Lower lobe of right lung (tissue), 2 donors: ENCODE data around the gene AP1M1. TPM values are rescaled to one million over a fixed set of nuclear protein-coding genes. Genes with fewer than 3 reads are reported as not detected.
"Not testable (repeated sequence)": the region's sequence is repeated elsewhere in the genome, so short reads cannot be mapped to it uniquely, and the experiment has no call there.

Experiments used
- ATAC-seq, 2 donors: fragments of 200-7000 bp; cut with Tn5 transposase; one replicate each; pipeline ENCODE4 v1.9.1; 2020 to 2022; ENCODE audit warnings: mild to moderate bottlenecking in 2 of 2, moderate library complexity in 2 of 2
- DNase-seq: peaks from one replicate; pipeline ENCODE4 v3.0.0-alpha.2; 2020
- H3K27ac ChIP-seq: fragments of 200-600 bp; one replicate; pipeline ENCODE4 v1.8.0; 2022
- H3K27me3 ChIP-seq: fragments of 200-600 bp; one replicate; pipeline ENCODE4 v1.8.0; 2022; ENCODE audit warnings: low read depth
- H3K36me3 ChIP-seq: fragments of 200-600 bp; one replicate; pipeline ENCODE4 v1.8.0; 2022; ENCODE audit warnings: mild to moderate bottlenecking
- H3K4me1 ChIP-seq: fragments of 200-600 bp; one replicate; pipeline ENCODE4 v1.8.0; 2022
- H3K4me3 ChIP-seq: fragments of 200-600 bp; one replicate; pipeline ENCODE4 v1.8.0; 2022; ENCODE audit warnings: mild to moderate bottlenecking
- H3K9me3 ChIP-seq: fragments of 200-600 bp; one replicate; pipeline ENCODE4 v1.8.0; 2022
- intact Hi-C: fragments of 100-400 bp; cut with DNase I; formaldehyde crosslinking; loops from one replicate; pipeline ENCODE4 v1.11.0; 2022
- total RNA-seq: library from RNA; stranded (reverse); fragmentation: NEBNext Ultra II Directional; extraction: Animal tissue kit (Norgen Biotek cat#: 25700); gene quantifications from one replicate; pipeline ENCODE4 v1.2.1, GENCODE V29; 2021
- TF ChIP-seq, protein P1 (sequence below): fragments of 200-600 bp; IDR thresholded peaks from one replicate; pipeline ENCODE4 v1.8.0; 2022; ENCODE audit warnings: antibody characterized with exemption, mild to moderate bottlenecking
- donor health status: DM: no; HTN: yes; CAD: no; lungs with severe emphysema.

The AP1M1 gene
- total RNA-seq, 1 donor from 2014 or later, result 66.0 TPM

DNA sequence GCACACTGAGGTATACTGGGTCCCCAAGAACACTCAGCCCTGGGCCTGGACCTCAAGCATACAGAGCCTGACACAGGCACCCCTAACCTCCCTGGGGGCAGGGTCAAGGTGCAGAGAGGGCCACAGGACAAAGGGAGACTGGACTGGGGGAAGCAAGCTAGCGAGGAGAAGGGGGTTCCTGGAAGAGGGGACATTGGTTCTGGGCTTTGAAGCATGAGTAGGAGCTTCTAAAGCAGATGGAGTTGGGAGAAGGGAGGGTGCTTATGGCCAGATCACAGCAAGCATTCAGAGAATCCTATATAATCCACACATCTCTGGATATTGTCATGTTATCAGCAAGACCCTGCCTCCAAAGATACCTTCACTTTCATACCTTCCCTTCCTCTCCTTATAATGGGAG lies 27.6 kb upstream of the AP1M1 start:
- no peaks in the 10 kb centered on the region for H3K9me3 ChIP-seq
- no peak overlapping the region for H3K4me3 ChIP-seq
- no peaks in the 10 kb centered on the region for H3K4me1 ChIP-seq
- ATAC-seq (no peak), DNase-seq (no peak)
- H3K27me3 ChIP-seq, result no peaks in the 10 kb centered on the region
- intact Hi-C loops, result no loop called here
- no peak overlapping the region for H3K27ac ChIP-seq
- TF ChIP-seq, protein P1, sequence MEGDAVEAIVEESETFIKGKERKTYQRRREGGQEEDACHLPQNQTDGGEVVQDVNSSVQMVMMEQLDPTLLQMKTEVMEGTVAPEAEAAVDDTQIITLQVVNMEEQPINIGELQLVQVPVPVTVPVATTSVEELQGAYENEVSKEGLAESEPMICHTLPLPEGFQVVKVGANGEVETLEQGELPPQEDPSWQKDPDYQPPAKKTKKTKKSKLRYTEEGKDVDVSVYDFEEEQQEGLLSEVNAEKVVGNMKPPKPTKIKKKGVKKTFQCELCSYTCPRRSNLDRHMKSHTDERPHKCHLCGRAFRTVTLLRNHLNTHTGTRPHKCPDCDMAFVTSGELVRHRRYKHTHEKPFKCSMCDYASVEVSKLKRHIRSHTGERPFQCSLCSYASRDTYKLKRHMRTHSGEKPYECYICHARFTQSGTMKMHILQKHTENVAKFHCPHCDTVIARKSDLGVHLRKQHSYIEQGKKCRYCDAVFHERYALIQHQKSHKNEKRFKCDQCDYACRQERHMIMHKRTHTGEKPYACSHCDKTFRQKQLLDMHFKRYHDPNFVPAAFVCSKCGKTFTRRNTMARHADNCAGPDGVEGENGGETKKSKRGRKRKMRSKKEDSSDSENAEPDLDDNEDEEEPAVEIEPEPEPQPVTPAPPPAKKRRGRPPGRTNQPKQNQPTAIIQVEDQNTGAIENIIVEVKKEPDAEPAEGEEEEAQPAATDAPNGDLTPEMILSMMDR, result no peak
- no peaks in the 10 kb centered on the region for H3K36me3 ChIP-seq

DNA sequence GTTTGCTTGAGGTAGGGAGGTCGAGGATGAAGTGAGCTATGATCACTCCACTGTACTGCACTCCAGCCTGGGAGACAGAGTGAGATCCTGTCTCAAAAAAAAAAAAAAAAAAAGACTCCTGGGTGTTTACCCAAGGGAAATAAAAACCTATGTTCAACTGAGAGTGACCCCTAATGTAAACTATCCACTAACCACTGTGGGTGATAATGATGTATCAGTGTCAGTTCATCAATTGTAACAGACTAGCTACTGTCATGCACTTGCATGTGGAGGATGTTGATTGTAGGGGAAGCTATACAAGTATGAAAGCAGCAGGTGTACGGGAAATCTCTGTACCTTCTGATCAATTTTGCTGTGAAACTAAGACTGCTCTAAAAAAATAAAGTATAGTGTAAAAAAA lies 21.8 kb upstream of the AP1M1 start:
- H3K27me3 ChIP-seq, result no peaks in the 10 kb centered on the region
- no peaks in the 10 kb centered on the region for H3K9me3 ChIP-seq
- intact Hi-C loops, result no loop called here
- H3K4me1 ChIP-seq, result no peaks in the 10 kb centered on the region
- TF ChIP-seq, protein P1, result no peak
- ATAC-seq, result no peak
- H3K36me3 ChIP-seq, result no peaks in the 10 kb centered on the region
- no peak for DNase-seq
- H3K27ac ChIP-seq, result no peak overlapping the region
- no peak overlapping the region for H3K4me3 ChIP-seq

DNA sequence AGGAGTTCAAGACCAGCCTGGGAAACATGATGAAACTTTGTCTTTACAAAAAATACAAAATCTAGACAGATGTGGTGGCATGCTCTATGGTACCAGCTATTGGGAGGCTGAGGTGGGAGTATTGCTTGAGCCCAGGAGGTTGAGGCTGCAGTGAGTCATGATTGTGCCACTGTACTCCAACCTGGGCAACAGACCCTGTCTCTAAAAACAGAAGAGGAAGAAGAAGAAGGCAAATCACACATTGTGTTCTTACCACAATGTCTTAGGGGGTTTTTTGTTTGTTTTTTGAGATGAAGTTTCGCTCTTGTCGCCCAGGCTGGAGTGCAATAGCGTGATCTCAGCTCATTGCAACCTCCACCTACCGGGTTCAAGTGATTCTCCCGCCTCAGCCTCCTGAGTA lies 18.8 kb upstream of the AP1M1 start:
- H3K9me3 ChIP-seq, H3K27me3 ChIP-seq, H3K36me3 ChIP-seq, DNase-seq, H3K27ac ChIP-seq, intact Hi-C loops, H3K4me3 ChIP-seq, ATAC-seq, H3K4me1 ChIP-seq: not testable (repeated sequence)

DNA sequence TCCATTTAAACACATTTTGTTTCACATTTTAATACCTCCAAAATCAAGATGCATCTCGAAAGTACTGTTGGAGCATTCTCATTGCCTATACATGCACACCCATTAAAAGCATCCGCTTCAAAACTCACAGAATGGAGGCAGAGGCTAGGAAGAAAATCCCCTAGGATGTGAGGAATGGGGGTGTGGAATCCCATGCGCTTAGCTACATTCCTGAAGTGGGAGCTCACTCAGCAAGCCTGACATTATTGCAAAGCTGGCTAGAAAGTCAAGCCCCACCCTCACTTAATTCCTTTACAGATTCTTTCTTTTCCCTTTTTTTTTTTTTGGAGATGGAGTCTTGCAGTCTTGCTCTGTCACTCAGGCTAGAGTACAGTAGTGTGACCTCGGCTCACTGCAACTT lies 17.1 kb upstream of the AP1M1 start:
- ATAC-seq (no peak), DNase-seq (no peak)
- intact Hi-C loops, result loop anchor here (10.0 kb wide), 1 partner anchor 136 kb away; no protein-coding TSS in a partner anchor
- H3K4me1 ChIP-seq, result peaks cover 3% of the 10 kb centered on the region
- TF ChIP-seq, protein P1, result no peak
- no peaks in the 10 kb centered on the region for H3K36me3 ChIP-seq
- H3K27me3 ChIP-seq, result no peaks in the 10 kb centered on the region
- H3K27ac ChIP-seq, result no peak overlapping the region
- H3K9me3 ChIP-seq, result no peaks in the 10 kb centered on the region
- H3K4me3 ChIP-seq, result no peak overlapping the region

DNA sequence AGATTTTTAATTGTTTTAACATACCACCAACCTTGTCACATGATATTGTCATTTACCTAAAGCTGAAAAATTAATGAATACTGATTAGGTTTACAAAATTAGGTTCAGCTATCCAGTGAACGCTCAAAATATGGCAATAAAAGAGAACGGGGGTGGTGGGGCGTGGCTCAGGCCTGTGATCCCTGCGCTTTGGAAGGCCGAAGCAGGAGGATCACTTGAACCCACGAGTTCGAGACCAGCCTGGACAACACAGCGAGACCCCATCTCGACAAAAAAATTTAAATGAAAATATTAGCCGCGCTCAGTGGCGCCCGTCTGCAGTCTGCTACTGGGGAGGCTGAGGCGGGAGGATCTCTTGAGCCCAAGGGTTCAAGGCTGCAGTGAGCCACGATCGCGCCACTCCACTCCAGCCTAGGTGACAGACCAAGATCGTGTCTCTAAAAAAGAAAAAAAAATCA lies 13.0 kb upstream of the AP1M1 start:
- DNase-seq, result no peak
- intact Hi-C loops, result loop anchor here (10.0 kb wide), 1 partner anchor 140 kb away; no protein-coding TSS in a partner anchor
- peak in 1 of 2 donors; percentile 1 for ATAC-seq

DNA sequence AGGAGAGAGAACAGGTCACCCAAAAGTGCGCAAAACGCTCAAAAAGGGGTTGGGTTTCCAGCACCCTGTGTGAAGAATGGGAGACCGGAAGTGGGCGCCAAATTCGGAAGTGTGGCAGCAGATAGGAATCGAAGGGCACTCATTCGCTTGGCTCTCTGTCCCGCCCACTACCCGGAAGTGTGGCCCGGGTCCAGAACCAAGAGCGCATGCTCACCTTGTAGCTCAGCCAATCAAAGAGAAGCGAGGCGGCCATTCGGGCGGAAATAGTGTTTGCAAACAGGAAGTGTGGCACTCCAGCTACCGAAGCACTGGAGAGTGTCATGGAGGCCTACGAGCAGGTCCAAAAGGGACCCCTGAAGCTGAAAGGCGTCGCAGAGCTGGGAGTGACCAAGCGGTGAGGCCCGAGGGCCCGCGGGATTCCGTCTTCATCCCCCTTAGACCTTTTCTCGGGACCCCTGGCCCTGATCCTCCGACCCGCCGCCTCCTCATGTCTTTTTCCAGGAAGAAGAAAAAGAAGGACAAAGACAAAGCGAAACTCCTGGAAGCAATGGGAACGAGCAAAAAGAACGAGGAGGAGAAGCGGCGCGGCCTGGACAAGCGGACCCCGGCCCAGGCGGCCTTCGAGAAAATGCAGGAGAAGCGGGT lies 12.5 kb upstream of the AP1M1 start, which contains the start of gene FAM32A:
Gene FAM32A (plus strand): TSS at position 288 of the 645 bp plus-strand sequence. CDS start 33 bp downstream, at position 321.
- peak within 1 kb of the TSS; percentile 90 for H3K27ac ChIP-seq
- ATAC-seq, result peak; percentile 98
- peak within 1 kb of the TSS; percentile 93 for H3K4me3 ChIP-seq
- H3K27me3 ChIP-seq, result no peaks in the 10 kb centered on the region
- intact Hi-C loops, result loop anchor here (10.0 kb wide), 1 partner anchor 140 kb away; no protein-coding TSS in a partner anchor
- TF ChIP-seq, protein P1, result peak; percentile 36
- H3K4me1 ChIP-seq, result peaks cover 22% of the 10 kb centered on the region
- H3K9me3 ChIP-seq, result no peaks in the 10 kb centered on the region
- DNase-seq, result peak; percentile 98
- H3K36me3 ChIP-seq, result peaks cover 35% of the 10 kb centered on the region

More for the DNA sequence above, 13.0 kb upstream of the AP1M1 start:
- Histone ChIP-seq H3K4me3 (peak overlapping the region; percentile 93), H3K27ac (peak overlapping the region; percentile 90), H3K9me3 (no peaks in the 10 kb centered on the region), H3K36me3 (peaks cover 29% of the 10 kb centered on the region), H3K4me1 (peaks cover 22% of the 10 kb centered on the region), H3K27me3 (no peaks in the 10 kb centered on the region)
- TF ChIP-seq, protein P1, result no peak
